ENCODE measurements around the gene TMEM119. TPM values are rescaled to one million over a fixed set of nuclear protein-coding genes. Genes with fewer than 3 reads are reported as not detected.
"Not testable (repeated sequence)": the region's sequence is repeated elsewhere in the genome, so short reads cannot be mapped to it uniquely, and the experiment has no call there.

The TMEM119 gene
- total RNA-seq, 2 experiments from 2014 or later = not detected

DNA sequence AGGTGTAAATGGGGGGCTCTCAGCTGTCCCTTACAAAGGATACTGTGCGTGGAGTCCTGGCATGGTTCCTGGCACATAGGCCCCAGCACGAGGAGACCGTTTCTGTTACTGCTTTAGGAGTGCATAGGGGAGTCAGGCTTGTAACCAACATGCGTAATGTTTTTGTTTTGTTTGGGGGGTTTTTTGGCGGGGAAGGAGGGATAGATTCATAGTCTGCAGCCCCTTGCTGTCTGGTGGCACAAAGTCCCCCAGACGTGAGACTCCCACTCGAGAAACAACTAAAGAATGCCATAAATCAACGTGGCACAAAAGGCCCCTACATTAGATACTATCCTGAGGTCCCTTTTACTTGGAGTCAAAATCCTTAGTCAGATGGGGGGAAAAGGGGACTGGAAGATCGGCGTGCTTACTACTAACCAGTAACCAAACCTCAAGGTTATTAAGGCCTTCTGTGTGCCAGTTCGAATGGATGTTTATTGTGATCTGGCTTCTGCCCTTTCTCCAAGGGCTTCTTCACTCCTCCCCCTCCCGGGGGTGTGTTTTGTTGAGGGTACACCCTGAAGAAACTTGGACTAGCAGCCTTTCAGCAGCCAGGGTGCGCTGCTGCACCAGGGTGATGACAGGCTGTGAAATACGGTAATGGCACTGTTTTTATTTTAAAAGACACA, 34.6 kb downstream of the TMEM119 start:
- CTCF ChIA-PET = interaction anchor here (0.6 to 11.5 kb wide), 13 partner anchors 10 to 240 kb away, joined by 3 to 306 read pairs (median 5); no protein-coding TSS in a partner anchor
- no peaks in the 10 kb centered on the region for H3K9me3 Mint-ChIP-seq
- no peaks in the 10 kb centered on the region for H3K27me3 Mint-ChIP-seq (ENCODE audit: low read depth)
- H3K4me3 Mint-ChIP-seq = peak overlapping the region; percentile 100
- peaks cover 40% of the 10 kb centered on the region for H3K36me3 Mint-ChIP-seq (ENCODE audit: low read depth)
- intact Hi-C loops (cut with micrococcal nuclease) = loop anchor here (1.0 to 10.0 kb wide), 12 partner anchors 55 to 1442 kb away; partner anchors contain the start of genes ALKBH2, MMAB, MVK and PRDM4
- peaks cover 59% of the 10 kb centered on the region for H3K4me1 Mint-ChIP-seq (ENCODE audit: low read depth)
- H3K27ac Mint-ChIP-seq = peak overlapping the region; percentile 94
- peak; percentile 93 for DNase-seq

GRCh38 chr12:108562348-108563135, 35.3 kb downstream of the TMEM119 start, which contains the start of gene ISCU:
TSS of gene ISCU (plus strand) at chr12:108562596. CDS start at chr12:108562623, 27 bp downstream.
- peaks cover 59% of the 10 kb centered on the region for H3K4me1 Mint-ChIP-seq (ENCODE audit: low read depth)
- peaks cover 35% of the 10 kb centered on the region for H3K36me3 Mint-ChIP-seq (ENCODE audit: low read depth)
- no peaks in the 10 kb centered on the region for H3K9me3 Mint-ChIP-seq
- no peaks in the 10 kb centered on the region for H3K27me3 Mint-ChIP-seq (ENCODE audit: low read depth)
- peak within 1 kb of the TSS; percentile 100 for H3K27ac Mint-ChIP-seq
- intact Hi-C loops (cut with micrococcal nuclease) = loop anchor here (1.0 to 10.0 kb wide), 16 partner anchors 56 to 1442 kb away; partner anchors contain the start of genes ALKBH2, CORO1C, MMAB and MVK
- CTCF ChIA-PET = interaction anchor here (1.0 to 4.2 kb wide), 6 partner anchors 10 to 123 kb away, joined by 3 to 56 read pairs (median 6); no protein-coding TSS in a partner anchor
- H3K4me3 Mint-ChIP-seq = peak within 1 kb of the TSS; percentile 100
- DNase-seq = peak; percentile 99

DNA sequence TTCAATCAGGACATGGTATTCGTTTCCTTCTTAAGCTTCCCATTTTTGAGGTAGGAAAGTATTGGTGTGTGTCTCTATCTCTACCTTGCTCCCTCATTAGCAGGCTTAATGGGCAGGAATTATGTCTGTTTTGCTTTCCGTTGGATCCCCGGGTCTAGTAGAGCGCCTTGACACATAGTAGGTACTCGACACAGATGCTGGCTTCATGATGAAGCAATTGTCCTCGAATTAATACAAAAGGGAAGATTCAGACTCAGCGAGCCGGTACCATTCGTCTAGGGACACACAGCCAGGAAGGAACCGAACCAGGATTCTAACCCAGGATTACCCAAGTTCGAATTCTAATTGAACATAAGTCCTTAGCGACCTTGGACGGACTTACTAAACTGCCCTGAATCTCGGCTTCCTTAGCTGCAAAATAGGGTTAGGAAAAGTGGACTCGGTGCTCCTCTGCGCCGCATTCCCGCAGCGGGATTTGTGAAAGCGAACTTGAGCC, 36.0 kb downstream of the TMEM119 start:
- Mint-ChIP-seq H3K27me3 (ENCODE audit: low read depth) (no peaks in the 10 kb centered on the region), H3K27ac (peak overlapping the region; percentile 100), H3K9me3 (no peaks in the 10 kb centered on the region), H3K36me3 (ENCODE audit: low read depth) (peaks cover 30% of the 10 kb centered on the region), H3K4me1 (ENCODE audit: low read depth) (peaks cover 57% of the 10 kb centered on the region), H3K4me3 (peak overlapping the region; percentile 100)
- CTCF ChIA-PET = interaction anchor here (1.1 to 4.2 kb wide), 6 partner anchors 11 to 102 kb away, joined by 3 to 56 read pairs (median 6); no protein-coding TSS in a partner anchor
- intact Hi-C loops (cut with micrococcal nuclease) = loop anchor here (1.0 to 10.0 kb wide), 14 partner anchors 7 to 1443 kb away; partner anchors contain the start of genes CORO1C, FICD, MMAB and MVK
- peak; percentile 20 for DNase-seq

DNA sequence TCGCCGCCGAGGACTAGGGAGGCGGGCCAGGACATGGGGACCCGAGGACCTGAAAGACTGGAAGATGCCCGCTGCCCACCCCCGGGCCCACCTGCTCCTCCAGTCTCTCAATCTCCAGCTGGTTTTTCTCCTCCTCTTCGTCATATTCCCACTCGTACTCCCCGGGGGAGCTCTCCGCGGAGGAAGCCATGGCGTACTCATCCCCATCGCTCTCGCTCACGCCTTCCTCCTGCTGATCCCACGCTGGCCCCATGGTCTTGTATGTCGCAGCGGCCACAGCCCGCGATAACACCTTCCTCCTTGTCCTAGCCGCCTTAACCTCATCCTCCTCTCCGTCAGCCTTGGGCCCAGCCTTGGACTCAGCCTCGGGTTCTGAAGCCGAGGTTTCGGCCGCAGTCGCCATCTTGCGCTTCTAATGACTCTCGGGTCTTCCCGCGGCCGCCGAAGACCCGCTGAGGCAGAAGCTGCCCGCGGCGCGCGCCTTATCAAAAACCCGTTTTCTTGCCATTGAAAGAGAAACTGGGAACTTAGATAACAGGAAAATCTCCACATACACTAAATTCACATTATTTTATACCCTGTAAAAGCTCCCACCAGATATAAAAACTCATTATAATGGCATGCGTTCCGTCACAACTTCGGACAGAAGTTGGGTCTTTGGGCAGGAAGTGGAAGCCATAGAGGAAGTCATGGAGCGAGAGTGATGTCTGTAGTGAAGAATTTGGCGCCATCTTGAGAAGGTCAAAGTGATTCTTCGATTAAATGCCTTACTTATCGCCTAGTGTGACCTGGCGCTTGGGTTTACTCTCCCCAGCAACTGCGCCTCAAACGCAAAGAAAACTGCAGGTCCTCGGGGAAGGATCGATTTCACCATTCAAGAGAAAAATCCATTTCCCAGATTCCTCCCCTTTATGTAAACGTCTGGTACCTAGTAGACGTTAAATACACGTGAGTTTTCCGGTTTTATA, 36.8 kb downstream of the TMEM119 start, which contains the start of gene SART3:
Gene SART3, minus strand, starts transcription at position 422 of the 968 bp plus-strand sequence. Its CDS starts 19 bp downstream, at position 403.
- CTCF ChIA-PET = interaction anchor here (0.8 to 4.2 kb wide), 5 partner anchors 56 to 103 kb away, joined by 3 to 56 read pairs (median 5); no protein-coding TSS in a partner anchor
- Mint-ChIP-seq H3K9me3 (no peaks in the 10 kb centered on the region), H3K36me3 (ENCODE audit: low read depth) (peaks cover 25% of the 10 kb centered on the region)

GRCh38 chr12:108560321-108560721, 37.6 kb downstream of the TMEM119 start:
- CTCF ChIA-PET = interaction anchor here (0.8 to 4.2 kb wide), 4 partner anchors 57 to 103 kb away, joined by 3 to 56 read pairs (median 4); no protein-coding TSS in a partner anchor
- Mint-ChIP-seq H3K9me3 (no peaks in the 10 kb centered on the region), H3K27ac (peak overlapping the region; percentile 100), H3K4me1 (ENCODE audit: low read depth) (peaks cover 57% of the 10 kb centered on the region), H3K4me3 (peak overlapping the region; percentile 100), H3K36me3 (ENCODE audit: low read depth) (peaks cover 19% of the 10 kb centered on the region), H3K27me3 (ENCODE audit: low read depth) (no peaks in the 10 kb centered on the region)
- intact Hi-C loops (cut with micrococcal nuclease) = loop anchor here (1.0 to 10.0 kb wide), 4 partner anchors 9 to 1444 kb away; partner anchors contain the start of genes MMAB and MVK
- DNase-seq = no peak

More for the DNA sequence above, 36.8 kb downstream of the TMEM119 start, which contains the start of gene SART3:
- peak; percentile 86 for DNase-seq
- H3K4me3 Mint-ChIP-seq = peak within 1 kb of the TSS; percentile 100
- H3K4me1 Mint-ChIP-seq (ENCODE audit: low read depth) = peaks cover 58% of the 10 kb centered on the region
- intact Hi-C loops (cut with micrococcal nuclease) = loop anchor here (1.0 to 10.0 kb wide), 7 partner anchors 8 to 1444 kb away; partner anchors contain the start of genes FICD, MMAB and MVK
- H3K27ac Mint-ChIP-seq = peak within 1 kb of the TSS; percentile 100
- no peaks in the 10 kb centered on the region for H3K27me3 Mint-ChIP-seq (ENCODE audit: low read depth)

DNA sequence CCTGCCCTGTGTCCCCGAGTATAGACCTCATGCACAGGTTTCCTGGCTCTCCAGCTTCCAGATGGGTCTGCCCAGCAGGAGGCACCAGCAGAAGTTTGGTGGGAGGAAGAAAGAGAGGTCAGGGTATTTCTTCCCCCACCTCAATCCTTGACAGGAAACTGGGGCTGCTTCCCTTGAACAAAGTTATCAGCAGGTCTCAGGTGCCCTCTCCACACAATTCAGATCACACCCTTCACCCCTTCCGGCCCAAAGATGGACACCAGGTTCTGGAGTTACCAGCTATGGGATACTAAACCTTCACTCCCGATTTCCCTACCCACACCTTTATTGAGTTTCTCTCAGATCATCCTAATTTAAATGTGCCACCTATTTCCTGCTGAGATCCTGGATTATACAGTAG, 38.1 kb downstream of the TMEM119 start:
- H3K9me3 Mint-ChIP-seq = no peaks in the 10 kb centered on the region
- peak; percentile 15 for DNase-seq
- peak overlapping the region; percentile 100 for H3K4me3 Mint-ChIP-seq
- intact Hi-C loops (cut with micrococcal nuclease) = loop anchor here (1.0 to 10.0 kb wide), 4 partner anchors 8 to 1445 kb away; partner anchors contain the start of genes MMAB and MVK
- H3K27ac Mint-ChIP-seq = peak overlapping the region; percentile 100
- H3K27me3 Mint-ChIP-seq (ENCODE audit: low read depth) = no peaks in the 10 kb centered on the region
- H3K36me3 Mint-ChIP-seq (ENCODE audit: low read depth) = peaks cover 16% of the 10 kb centered on the region
- CTCF ChIA-PET = interaction anchor here (0.7 to 4.2 kb wide), 4 partner anchors 57 to 245 kb away, joined by 3 to 56 read pairs (median 4); no protein-coding TSS in a partner anchor
- peaks cover 57% of the 10 kb centered on the region for H3K4me1 Mint-ChIP-seq (ENCODE audit: low read depth)

GRCh38 chr12:108559007-108559655, 38.8 kb downstream of the TMEM119 start:
- CTCF ChIA-PET = interaction anchor here (0.7 to 4.2 kb wide), 4 partner anchors 58 to 246 kb away, joined by 3 to 56 read pairs (median 8); no protein-coding TSS in a partner anchor
- peaks cover 15% of the 10 kb centered on the region for H3K36me3 Mint-ChIP-seq (ENCODE audit: low read depth)
- H3K9me3 Mint-ChIP-seq = no peaks in the 10 kb centered on the region
- H3K27me3 Mint-ChIP-seq (ENCODE audit: low read depth) = no peaks in the 10 kb centered on the region
- peak; percentile 16 for DNase-seq
- intact Hi-C loops (cut with micrococcal nuclease) = no loop called here
- H3K4me1 Mint-ChIP-seq (ENCODE audit: low read depth) = peaks cover 56% of the 10 kb centered on the region
- peak overlapping the region; percentile 100 for H3K4me3 Mint-ChIP-seq
- peak overlapping the region; percentile 75 for H3K27ac Mint-ChIP-seq

DNA sequence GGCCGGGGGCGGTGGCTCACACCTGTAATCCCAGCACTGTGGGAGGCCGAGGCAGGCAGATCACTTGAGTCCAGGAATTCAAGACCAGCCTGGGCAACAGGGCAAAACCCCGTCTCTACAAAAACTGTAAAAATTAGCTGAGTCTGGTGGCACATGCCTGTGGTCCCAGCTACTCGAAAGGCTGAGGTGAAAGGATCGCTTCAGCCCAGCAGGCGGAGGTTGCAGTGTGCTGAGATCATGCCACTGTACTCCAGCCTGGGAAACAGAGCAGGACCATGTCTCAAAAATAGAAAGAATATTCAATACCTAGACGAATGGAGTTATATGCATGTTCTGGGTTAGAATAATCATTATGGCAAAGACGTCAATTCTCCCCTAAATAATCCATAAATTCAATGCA, 42.5 kb downstream of the TMEM119 start:
- H3K27me3 Mint-ChIP-seq (ENCODE audit: low read depth); H3K9me3 Mint-ChIP-seq: not testable (repeated sequence)

GRCh38 chr12:108553799-108554198, 44.1 kb downstream of the TMEM119 start:
- DNase-seq = no peak
- H3K27ac Mint-ChIP-seq = no peak overlapping the region
- H3K4me3 Mint-ChIP-seq = no peak overlapping the region
- CTCF ChIA-PET = no interaction called here
- intact Hi-C loops (cut with micrococcal nuclease) = no loop called here
- peaks cover 20% of the 10 kb centered on the region for H3K36me3 Mint-ChIP-seq (ENCODE audit: low read depth)
- no peaks in the 10 kb centered on the region for H3K9me3 Mint-ChIP-seq
- H3K4me1 Mint-ChIP-seq (ENCODE audit: low read depth) = peaks cover 75% of the 10 kb centered on the region
- no peaks in the 10 kb centered on the region for H3K27me3 Mint-ChIP-seq (ENCODE audit: low read depth)

More for the DNA sequence above, 42.5 kb downstream of the TMEM119 start:
- intact Hi-C loops (cut with micrococcal nuclease); DNase-seq; H3K4me3 Mint-ChIP-seq: not testable (repeated sequence)
- peaks cover 84% of the 10 kb centered on the region for H3K4me1 Mint-ChIP-seq (ENCODE audit: low read depth)
- H3K36me3 Mint-ChIP-seq (ENCODE audit: low read depth) = peaks cover 21% of the 10 kb centered on the region
- CTCF ChIA-PET = interaction anchor here (0.6 to 1.0 kb wide), 2 partner anchors 21 to 62 kb away, joined by 3 read pairs; no protein-coding TSS in a partner anchor
- peak overlapping the region; percentile 19 for H3K27ac Mint-ChIP-seq

DNA sequence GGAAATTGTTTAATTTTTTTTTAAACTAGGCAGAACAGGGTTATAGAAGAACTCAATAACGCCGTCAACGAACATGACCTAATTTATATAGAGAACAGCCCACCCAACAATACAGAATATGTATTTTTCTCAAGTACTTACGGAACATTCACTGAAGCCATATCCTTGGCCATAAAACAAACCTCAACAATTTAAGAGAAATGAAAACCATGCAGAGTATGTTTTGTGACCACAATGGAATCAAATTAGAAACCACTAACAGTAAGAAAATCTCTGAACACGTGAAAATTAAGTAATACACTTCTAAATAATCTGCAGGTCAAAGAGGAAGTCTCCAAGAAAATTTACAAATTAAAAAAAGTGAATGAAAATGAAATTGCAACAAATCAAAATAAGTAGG, 46.3 kb downstream of the TMEM119 start:
- CTCF ChIA-PET = no interaction called here
- Mint-ChIP-seq H3K27me3 (ENCODE audit: low read depth) (no peaks in the 10 kb centered on the region), H3K4me3 (no peak overlapping the region), H3K4me1 (ENCODE audit: low read depth) (peaks cover 56% of the 10 kb centered on the region), H3K27ac (no peak overlapping the region), H3K36me3 (ENCODE audit: low read depth) (peaks cover 23% of the 10 kb centered on the region), H3K9me3 (no peaks in the 10 kb centered on the region)
- no peak for DNase-seq
- intact Hi-C loops (cut with micrococcal nuclease) = loop anchor here (1.0 kb wide), 1 partner anchor 9 kb away; no protein-coding TSS in a partner anchor

Data from activated naive CD4-positive, alpha-beta T cell treated with anti-CD3 and anti-CD28 coated beads for 36 hours (primary cell).